NCI-H146 (cell line): ENCODE results near the gene CCDC13.

Source experiments
- DNase-seq: peaks from one replicate; lab custom pipeline; 2025; lab: John Stamatoyannopoulos, UW

Gene CCDC13

GRCh38 chr3:42732829-42733459 lies 40.1 kb downstream of the CCDC13 start:
- DNase-seq: no peak

GRCh38 chr3:42732196-42732828 lies 40.7 kb downstream of the CCDC13 start:
- DNase-seq: no peak

GRCh38 chr3:42731476-42732195 lies 41.4 kb downstream of the CCDC13 start:
- no peak for DNase-seq

- no peak for DNase-seq
These were observed 42.2 kb downstream of the CCDC13 start for GRCh38 chr3:42730706-42731420.

GRCh38 chr3:42730294-42730693 lies 42.8 kb downstream of the CCDC13 start:
- DNase-seq: no peak

GRCh38 chr3:42729404-42730145 lies 43.5 kb downstream of the CCDC13 start:
- DNase-seq: no peak

- no peak for DNase-seq
These were observed 44.2 kb downstream of the CCDC13 start for GRCh38 chr3:42728668-42729364.

GRCh38 chr3:42728056-42728455 lies 45.0 kb downstream of the CCDC13 start:
- no peak for DNase-seq

GRCh38 chr3:42725454-42725853 lies 47.6 kb downstream of the CCDC13 start:
- DNase-seq: no peak

- DNase-seq: no peak
These were observed 49.8 kb downstream of the CCDC13 start for GRCh38 chr3:42723219-42723618.
